ENCODE data around the gene E2F3.

Gene E2F3

GRCh38 chr6:20401205-20402091, at the start of gene E2F3:
TSS of gene E2F3 (plus strand) at chr6:20401879. CDS start at chr6:20402233, 354 bp downstream.
- peak; percentile 96 to 99 for DNase-seq (ENCODE audit: extremely low read depth in 1 of 2, low read depth in 1 of 2)

- peak in 1 of 2 donors; percentile 20 for DNase-seq (ENCODE audit: extremely low read depth in 1 of 2, low read depth in 1 of 2)
These were observed 49.3 kb upstream of the E2F3 start for GRCh38 chr6:20352346-20352745.

- DNase-seq (ENCODE audit: extremely low read depth in 1 of 2, low read depth in 1 of 2) = no peak
These were observed 48.5 kb upstream of the E2F3 start for GRCh38 chr6:20353134-20353533.

GRCh38 chr6:20354366-20354765, 47.3 kb upstream of the E2F3 start:
- DNase-seq (ENCODE audit: extremely low read depth in 1 of 2, low read depth in 1 of 2) = no peak

- no peak for DNase-seq (ENCODE audit: extremely low read depth in 1 of 2, low read depth in 1 of 2)
These were observed 41.1 kb upstream of the E2F3 start for GRCh38 chr6:20360471-20361119.

- DNase-seq (ENCODE audit: extremely low read depth in 1 of 2, low read depth in 1 of 2) = no peak
These were observed 39.1 kb upstream of the E2F3 start for GRCh38 chr6:20362623-20363022.

GRCh38 chr6:20364327-20364726, 37.4 kb upstream of the E2F3 start:
- DNase-seq (ENCODE audit: extremely low read depth in 1 of 2, low read depth in 1 of 2) = no peak

GRCh38 chr6:20365456-20365855, 36.2 kb upstream of the E2F3 start:
- no peak for DNase-seq (ENCODE audit: extremely low read depth in 1 of 2, low read depth in 1 of 2)

- no peak for DNase-seq (ENCODE audit: extremely low read depth in 1 of 2, low read depth in 1 of 2)
These were observed 35.4 kb upstream of the E2F3 start for GRCh38 chr6:20366082-20366830.

GRCh38 chr6:20367743-20368485, 33.8 kb upstream of the E2F3 start:
- DNase-seq (ENCODE audit: extremely low read depth in 1 of 2, low read depth in 1 of 2) = no peak

- no peak for DNase-seq (ENCODE audit: extremely low read depth in 1 of 2, low read depth in 1 of 2)
These were observed 31.3 kb upstream of the E2F3 start for GRCh38 chr6:20370393-20370792.

- DNase-seq (ENCODE audit: extremely low read depth in 1 of 2, low read depth in 1 of 2) = no peak
These were observed 30.9 kb upstream of the E2F3 start for GRCh38 chr6:20370801-20371200.

- no peak for DNase-seq (ENCODE audit: extremely low read depth in 1 of 2, low read depth in 1 of 2)
These were observed 26.2 kb upstream of the E2F3 start for GRCh38 chr6:20375436-20375835.

GRCh38 chr6:20377623-20378265, 23.9 kb upstream of the E2F3 start:
- no peak for DNase-seq (ENCODE audit: extremely low read depth in 1 of 2, low read depth in 1 of 2)

GRCh38 chr6:20379231-20379630, 22.4 kb upstream of the E2F3 start:
- no peak for DNase-seq (ENCODE audit: extremely low read depth in 1 of 2, low read depth in 1 of 2)

- DNase-seq (ENCODE audit: extremely low read depth in 1 of 2, low read depth in 1 of 2) = no peak
These were observed 15.5 kb upstream of the E2F3 start for GRCh38 chr6:20386218-20386617.

- DNase-seq (ENCODE audit: extremely low read depth in 1 of 2, low read depth in 1 of 2) = no peak
These were observed 12.6 kb upstream of the E2F3 start for GRCh38 chr6:20389066-20389465.

- no peak for DNase-seq (ENCODE audit: extremely low read depth in 1 of 2, low read depth in 1 of 2)
These were observed 8.4 kb upstream of the E2F3 start for GRCh38 chr6:20393297-20393696.

- DNase-seq (ENCODE audit: extremely low read depth in 1 of 2, low read depth in 1 of 2) = no peak
These were observed 2.2 kb upstream of the E2F3 start for GRCh38 chr6:20399518-20399917.

- peak in 1 of 2 donors; percentile 8 for DNase-seq (ENCODE audit: extremely low read depth in 1 of 2, low read depth in 1 of 2)
These were observed 1.0 kb upstream of the E2F3 start for GRCh38 chr6:20400456-20401204.

Data from stimulated activated CD8-positive, alpha-beta memory T cell treated with anti-CD3 and anti-CD28 coated beads, Interleukin-7, amount 100 ng/mL, for 48 hours (primary cell).